GM12878 (cell line): ENCODE data around the gene MYO15B. TPM values are rescaled to one million over a fixed set of nuclear protein-coding genes. Genes with fewer than 3 reads are reported as not detected.

Experiments used
- E2F8 ChIP-seq: fragments of 450-650 bp; IDR thresholded peaks from 2 replicates; pipeline ENCODE4 v1.6.1; 2018; ENCODE audit warnings: mild to moderate bottlenecking, low read depth, moderate library complexity; ENCODE audit not compliant: partially characterized antibody
- HDGF ChIP-seq: fragments of 450-650 bp; IDR thresholded peaks from 2 replicates; pipeline ENCODE4 v1.6.1; 2016; ENCODE audit warnings: antibody characterized with exemption
- ZNF687 ChIP-seq: fragments of 450-650 bp; IDR thresholded peaks from 2 replicates; pipeline ENCODE4 v1.6.1; 2017; ENCODE audit warnings: mild to moderate bottlenecking, moderate library complexity
- ZSCAN29 ChIP-seq: fragments of 450-650 bp; IDR thresholded peaks from 2 replicates; pipeline ENCODE4 v1.6.1; 2017; ENCODE audit warnings: mild to moderate bottlenecking, moderate library complexity
- polyA plus RNA-seq, 11 experiments: library from polyadenylated mRNA; depleted of rRNA in 4 of 11; unstranded in 6 of 11; stranded (reverse) in 5 of 11; fragments of >200 nt; fragmentation: Nextera tagmentation in 4 of 11; fragmentation: Illumina TruSeq in 1 of 11; extraction: Ambion mirVana in 4 of 11; extraction: Trizol in 1 of 11; gene quantifications; 1 replicate in 1 of 11; 2 replicates in 10 of 11; pipeline versions ENCODE4 v1.2.1 to v1.2.3, GENCODE V29; 2011 to 2016; ENCODE audit warnings: inconsistent platforms in 2 of 11, missing spikeins in 2 of 11, low read depth in 1 of 11
- total RNA-seq, 4 experiments: library from RNA; depleted of rRNA in 3 of 4; stranded (reverse); fragments of >200 nt in 3 of 4; fragmentation: Illumina TruSeq in 1 of 4; extraction: Trizol in 1 of 4; gene quantifications; 2 replicates each; pipeline versions ENCODE4 v1.2.1 to v1.2.3, GENCODE V29; 2013 to 2021

MYO15B gene
- total and polyA plus RNA-seq, 10 of the 15 experiments (the other 5 are each of a cell fraction or from before 2014, with no cell fraction given) = 0.67 to 15.4 (median 2.3) TPM; not detected in 1

- TF ChIP-seq E2F8 (no peak), ZSCAN29 (no peak), HDGF (peak; percentile 43; the same call in 1 of the 2 replicates), ZNF687 (peak; percentile 73)
Measured at GRCh38 chr17:75589012-75589918, 1.7 kb downstream of the MYO15B start (continued).
